Measurements from ENCODE around the gene CAMTA1. TPM values are rescaled to one million over a fixed set of nuclear protein-coding genes. Genes with fewer than 3 reads are reported as not detected.

The CAMTA1 gene
- total RNA-seq, 2 experiments from 2014 or later: 43.9 to 73.3 TPM

DNA sequence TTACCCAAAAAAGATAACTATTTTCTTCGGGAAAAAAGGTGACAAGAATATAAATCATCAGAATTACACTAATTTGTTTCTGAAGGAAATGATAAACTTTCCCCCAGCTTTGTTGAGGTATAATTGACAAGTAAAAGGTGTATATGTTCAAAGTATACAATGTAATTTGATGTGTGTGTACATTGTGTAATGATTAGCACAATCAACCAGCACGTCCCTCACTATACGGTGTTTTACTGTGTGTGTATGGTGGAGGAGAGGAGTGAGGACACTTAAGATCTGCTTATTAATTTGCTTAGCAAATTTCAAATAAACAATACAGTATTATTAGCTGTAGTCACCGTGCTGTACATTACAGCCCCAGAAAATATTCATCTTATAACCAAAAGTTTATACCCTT is 77.7 kb downstream of the CAMTA1 start:
- no peaks in the 10 kb centered on the region for H3K36me3 ChIP-seq (ENCODE audit: insufficient read depth, low read length)
- no TSS peak for BruUV-seq (replicated peaks)
- H3K4me3 ChIP-seq (ENCODE audit: low read depth, low read length, poor library complexity, severe bottlenecking): no peak overlapping the region
- H4K20me1 ChIP-seq (ENCODE audit: insufficient read depth, low read length): no peaks in the 10 kb centered on the region
- H3K9me3 ChIP-seq (ENCODE audit: low read length): no peaks in the 10 kb centered on the region
- intact Hi-C loops (cut with micrococcal nuclease; ENCODE audit: unreplicated experiment): no loop called here
- H3K9me2 ChIP-seq (ENCODE audit: insufficient read depth, low read length): no peaks in the 10 kb centered on the region
- H3K4me1 ChIP-seq (ENCODE audit: insufficient read depth, low read length, poor library complexity, severe bottlenecking): no peaks in the 10 kb centered on the region
- H3K4me2 ChIP-seq (ENCODE audit: low read length): no peak overlapping the region
- ChIA-PET CTCF (ENCODE audit: unreplicated experiment) (no interaction called here), POLR2A (interaction anchor here (0.5 to 1.1 kb wide), 3 partner anchors 39 to 802 kb away, joined by 3 to 5 read pairs (median 4); no protein-coding TSS in a partner anchor)
- H3K27ac ChIP-seq (ENCODE audit: low read depth, low read length, poor library complexity, severe bottlenecking): no peak overlapping the region
- no peaks in the 10 kb centered on the region for H3K79me2 ChIP-seq (ENCODE audit: insufficient read depth, low read depth, low read length)
- no peak for DNase-seq (ENCODE audit: low spot score)
- TF ChIP-seq, protein P1, sequence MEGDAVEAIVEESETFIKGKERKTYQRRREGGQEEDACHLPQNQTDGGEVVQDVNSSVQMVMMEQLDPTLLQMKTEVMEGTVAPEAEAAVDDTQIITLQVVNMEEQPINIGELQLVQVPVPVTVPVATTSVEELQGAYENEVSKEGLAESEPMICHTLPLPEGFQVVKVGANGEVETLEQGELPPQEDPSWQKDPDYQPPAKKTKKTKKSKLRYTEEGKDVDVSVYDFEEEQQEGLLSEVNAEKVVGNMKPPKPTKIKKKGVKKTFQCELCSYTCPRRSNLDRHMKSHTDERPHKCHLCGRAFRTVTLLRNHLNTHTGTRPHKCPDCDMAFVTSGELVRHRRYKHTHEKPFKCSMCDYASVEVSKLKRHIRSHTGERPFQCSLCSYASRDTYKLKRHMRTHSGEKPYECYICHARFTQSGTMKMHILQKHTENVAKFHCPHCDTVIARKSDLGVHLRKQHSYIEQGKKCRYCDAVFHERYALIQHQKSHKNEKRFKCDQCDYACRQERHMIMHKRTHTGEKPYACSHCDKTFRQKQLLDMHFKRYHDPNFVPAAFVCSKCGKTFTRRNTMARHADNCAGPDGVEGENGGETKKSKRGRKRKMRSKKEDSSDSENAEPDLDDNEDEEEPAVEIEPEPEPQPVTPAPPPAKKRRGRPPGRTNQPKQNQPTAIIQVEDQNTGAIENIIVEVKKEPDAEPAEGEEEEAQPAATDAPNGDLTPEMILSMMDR (conservative IDR thresholded peaks at IDR 0.05; ENCODE audit: low read length): no peak
- no peak for TF ChIP-seq EZH2phosphoT487 (IDR thresholded peaks at IDR 0.05; ENCODE audit: borderline replicate concordance, low read depth, low read length)
- no peak overlapping the region for H2AFZ ChIP-seq (ENCODE audit: low read length)

DNA sequence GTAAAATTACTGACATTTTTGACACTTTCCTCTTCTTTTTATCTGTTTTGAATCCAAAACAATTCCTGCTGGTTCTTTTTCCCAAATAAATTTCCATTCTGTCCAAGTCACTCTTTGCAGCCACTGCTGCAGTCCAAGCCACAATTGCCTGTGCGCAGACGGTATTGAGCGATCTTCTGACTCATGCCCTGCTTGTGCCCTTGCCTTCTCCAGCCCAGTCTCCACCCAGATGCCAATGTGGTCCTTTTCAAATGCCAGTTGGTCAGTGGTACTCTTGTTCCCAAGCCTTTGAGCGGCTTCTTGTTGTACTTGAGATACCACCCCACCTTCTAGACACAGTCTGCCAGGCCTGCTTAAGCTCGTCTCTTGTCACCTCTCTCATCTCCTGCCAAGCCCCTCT is 78.9 kb downstream of the CAMTA1 start:
- POLR2A ChIA-PET: no interaction called here
- Histone ChIP-seq H3K4me2 (ENCODE audit: low read length) (no peak overlapping the region), H2AFZ (ENCODE audit: low read length) (no peak overlapping the region), H3K4me1 (ENCODE audit: insufficient read depth, low read length, poor library complexity, severe bottlenecking) (no peaks in the 10 kb centered on the region), H3K9me2 (ENCODE audit: insufficient read depth, low read length) (no peaks in the 10 kb centered on the region), H3K79me2 (ENCODE audit: insufficient read depth, low read depth, low read length) (no peaks in the 10 kb centered on the region), H3K4me3 (ENCODE audit: low read depth, low read length, poor library complexity, severe bottlenecking) (no peak overlapping the region), H3K27ac (ENCODE audit: low read depth, low read length, poor library complexity, severe bottlenecking) (no peak overlapping the region), H3K36me3 (ENCODE audit: insufficient read depth, low read length) (no peaks in the 10 kb centered on the region), H4K20me1 (ENCODE audit: insufficient read depth, low read length) (no peaks in the 10 kb centered on the region), H3K9me3 (ENCODE audit: low read length) (no peaks in the 10 kb centered on the region)
- no TSS peak for BruUV-seq (replicated peaks)
- DNase-seq (ENCODE audit: low spot score): no peak
- CTCF ChIA-PET (ENCODE audit: unreplicated experiment): no interaction called here
- TF ChIP-seq EZH2phosphoT487 (IDR thresholded peaks at IDR 0.05; ENCODE audit: borderline replicate concordance, low read depth, low read length): no peak
- TF ChIP-seq, protein P1 (conservative IDR thresholded peaks at IDR 0.05; ENCODE audit: low read length): no peak
- intact Hi-C loops (cut with micrococcal nuclease; ENCODE audit: unreplicated experiment): no loop called here

DNA sequence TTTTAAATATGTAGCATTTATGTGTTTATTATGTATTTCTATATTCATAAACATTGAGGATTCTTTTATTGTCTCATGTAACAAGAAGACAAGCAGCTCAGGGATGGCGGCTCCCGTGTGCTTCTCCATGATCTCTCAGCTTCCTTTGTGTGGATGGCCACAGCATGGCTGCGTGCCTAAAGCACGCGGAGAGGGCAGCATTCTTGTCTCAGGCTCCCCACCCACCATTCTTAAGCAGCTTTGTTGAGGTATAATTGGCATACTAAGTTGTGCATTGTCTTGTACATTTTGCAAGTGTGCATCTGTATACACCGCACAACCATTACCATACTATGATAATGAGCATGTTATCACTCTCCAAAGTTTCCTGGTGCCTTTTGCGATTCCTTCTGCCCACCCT is 81.6 kb downstream of the CAMTA1 start:
- no peaks in the 10 kb centered on the region for H4K20me1 ChIP-seq (ENCODE audit: insufficient read depth, low read length)
- H3K36me3 ChIP-seq (ENCODE audit: insufficient read depth, low read length): no peaks in the 10 kb centered on the region
- H3K9me3 ChIP-seq (ENCODE audit: low read length): no peaks in the 10 kb centered on the region
- intact Hi-C loops (cut with micrococcal nuclease; ENCODE audit: unreplicated experiment): no loop called here
- BruUV-seq (replicated peaks): no TSS peak
- no peak overlapping the region for H3K27ac ChIP-seq (ENCODE audit: low read depth, low read length, poor library complexity, severe bottlenecking)
- no peaks in the 10 kb centered on the region for H3K9me2 ChIP-seq (ENCODE audit: insufficient read depth, low read length)
- H2AFZ ChIP-seq (ENCODE audit: low read length): no peak overlapping the region
- H3K4me3 ChIP-seq (ENCODE audit: low read depth, low read length, poor library complexity, severe bottlenecking): no peak overlapping the region
- no peaks in the 10 kb centered on the region for H3K79me2 ChIP-seq (ENCODE audit: insufficient read depth, low read depth, low read length)
- no peak overlapping the region for H3K4me2 ChIP-seq (ENCODE audit: low read length)
- no peak for DNase-seq (ENCODE audit: low spot score)
- CTCF ChIA-PET (ENCODE audit: unreplicated experiment): no interaction called here
- TF ChIP-seq, protein P1 (conservative IDR thresholded peaks at IDR 0.05; ENCODE audit: low read length): no peak
- TF ChIP-seq EZH2phosphoT487 (IDR thresholded peaks at IDR 0.05; ENCODE audit: borderline replicate concordance, low read depth, low read length): no peak
- POLR2A ChIA-PET: no interaction called here
- H3K4me1 ChIP-seq (ENCODE audit: insufficient read depth, low read length, poor library complexity, severe bottlenecking): no peaks in the 10 kb centered on the region
